Uterine smooth muscle cell (primary cell): Measurements from ENCODE around the gene SRP54. TPM values are rescaled to one million over a fixed set of nuclear protein-coding genes. Genes with fewer than 3 reads are reported as not detected.

ENCODE experiments used
- total RNA-seq: library from RNA; depleted of rRNA; stranded (reverse); fragments of >200 nt; gene quantifications from 2 replicates; pipeline ENCODE4 v1.2.3, GENCODE V29; 2014

SRP54 gene
- 118 and 130 TPM in 2 replicates for total RNA-seq

GRCh38 chr14:34982421-34983147 lies at the start of gene SRP54:
Gene SRP54 (plus strand): TSS chr14:34982992. CDS start chr14:34996710, 13,718 bp downstream.

GRCh38 chr14:35046048-35046750 lies 63.4 kb downstream of the SRP54 start, which contains the start of gene FAM177A1:
Gene FAM177A1 (plus strand): TSS chr14:35046272. CDS start chr14:35046464, 192 bp downstream.

Other genes with a start within 250 kb of the SRP54 start
- gene BAZ1A, start 107.6 kb upstream of the SRP54 start, total RNA-seq: 25.4 and 43.4 TPM in 2 replicates
- 48.4 and 55.0 TPM in 2 replicates for gene FAM177A1, start 63.3 kb downstream of the SRP54 start, total RNA-seq
- 29.4 and 33.0 TPM in 2 replicates for gene PPP2R3C, start 139.0 kb downstream of the SRP54 start, total RNA-seq
- gene PRORP, start 139.6 kb downstream of the SRP54 start, total RNA-seq: 24.9 and 27.7 TPM in 2 replicates